K562 (cell line): ENCODE measurements around the gene ST7. TPM values are rescaled to one million over a fixed set of nuclear protein-coding genes. Genes with fewer than 3 reads are reported as not detected.

Source experiments
- CLOCK ChIP-seq: fragments of 250-450 bp; sonication (Bioruptor Pico); IDR thresholded peaks from 2 replicates; pipeline ENCODE4 v1.4.0; 2020; ENCODE audit warnings: mild to moderate bottlenecking, moderate library complexity, borderline replicate concordance
- DEAF1 ChIP-seq: fragments of 450-650 bp; formaldehyde crosslinking; IDR thresholded peaks from 2 replicates; pipeline ENCODE4 v1.4.0; 2020; ENCODE audit warnings: mild to moderate bottlenecking, moderate library complexity
- GATAD2A ChIP-seq: fragments of 450-650 bp; IDR thresholded peaks from 2 replicates; pipeline ENCODE4 v1.6.1; 2017
- IRF1 ChIP-seq: sonication (generic); formaldehyde crosslinking; IDR thresholded peaks from 2 replicates; pipeline ENCODE4 v1.8.0; 2022; ENCODE audit warnings: missing genetic modification reagents, mild to moderate bottlenecking, borderline replicate concordance
- NBN ChIP-seq: fragments of 450-650 bp; IDR thresholded peaks from 2 replicates; pipeline ENCODE4 v1.6.1; 2016; ENCODE audit warnings: low read depth, mild to moderate bottlenecking
- NCOA1 ChIP-seq: fragments of 450-650 bp; IDR thresholded peaks from 2 replicates; pipeline ENCODE4 v1.6.1; 2016; ENCODE audit warnings: low read depth
- NR2C2 ChIP-seq, 2 experiments: fragments of 200-800 bp in 1 of 2; sonication (Bioruptor generic) in 1 of 2; sonication (generic) in 1 of 2; formaldehyde crosslinking in 1 of 2; IDR thresholded peaks; 2 replicates each; pipeline versions ENCODE4 v1.6.1 to v1.8.0; 2016 to 2022; ENCODE audit warnings: mild to moderate bottlenecking in 1 of 2, missing compliant biosample characterization in 1 of 2, missing genetic modification characterization in 1 of 2, missing genetic modification reagents in 1 of 2
- PBX2 ChIP-seq, 2 experiments: IDR thresholded peaks in 1 of 2; conservative IDR thresholded peaks in 1 of 2; 2 replicates each; pipeline ENCODE4 v1.6.1; 2016; ENCODE audit warnings: low read depth in 2 of 2, mild to moderate bottlenecking in 1 of 2, missing compliant biosample characterization in 1 of 2, missing genetic modification characterization in 1 of 2, moderate library complexity in 1 of 2
- STAG1 ChIP-seq: sonication (generic); formaldehyde crosslinking; IDR thresholded peaks from 2 replicates; pipeline ENCODE4 v1.5.0; 2020; ENCODE audit warnings: missing genetic modification reagents, borderline replicate concordance
- TBP ChIP-seq: optimal IDR thresholded peaks from 2 replicates; pipeline ENCODE3; 2011; ENCODE audit warnings: low read depth, low read length, improper control_type of control experiment
- ZBTB34 ChIP-seq: fragments of 250-450 bp; sonication (Bioruptor Pico); IDR thresholded peaks from 2 replicates; pipeline ENCODE4 v1.8.0; 2021; ENCODE audit warnings: mild to moderate bottlenecking, moderate library complexity
- ZFPM2 ChIP-seq: fragments of 250-450 bp; sonication (Bioruptor Pico); IDR thresholded peaks from 2 replicates; pipeline ENCODE4 v1.5.1; 2022; ENCODE audit warnings: mild to moderate bottlenecking
- ZNF561 ChIP-seq: fragments of 450-650 bp; formaldehyde crosslinking; conservative IDR thresholded peaks from 2 replicates; pipeline ENCODE4 v1.4.0; 2020; ENCODE audit warnings: mild to moderate bottlenecking, moderate library complexity
- ZNF780A ChIP-seq: fragments of 250-450 bp; sonication (Bioruptor Pico); IDR thresholded peaks from 2 replicates; pipeline ENCODE4 v1.5.0; 2021; ENCODE audit warnings: mild to moderate bottlenecking
- polyA plus RNA-seq, 8 experiments: library from polyadenylated mRNA; depleted of rRNA in 4 of 8; stranded (reverse) in 5 of 8; unstranded in 3 of 8; fragments of >200 nt; fragmentation: Nextera tagmentation in 2 of 8; fragmentation: Illumina TruSeq in 1 of 8; extraction: Ambion mirVana in 2 of 8; extraction: Trizol in 1 of 8; gene quantifications; 2 replicates each; pipeline versions ENCODE4 v1.2.1 to v1.2.3, GENCODE V29; 2011 to 2014; ENCODE audit warnings: inconsistent platforms in 1 of 8, missing spikeins in 1 of 8
- total RNA-seq, 7 experiments: library from RNA; depleted of rRNA in 6 of 7; stranded (reverse); fragments of >200 nt in 6 of 7; fragmentation: Illumina TruSeq in 2 of 7; extraction: Trizol in 2 of 7; gene quantifications; 2 replicates each; pipeline versions ENCODE4 v1.2.1 to v1.2.3, GENCODE V29; 2011 to 2021; ENCODE audit warnings: low replicate concordance in 1 of 7

ST7 gene
- total and polyA plus RNA-seq, 9 of the 15 experiments (the other 6 are each of a cell fraction or from before 2014, with no cell fraction given): 23.9 to 56.3 (median 36.9) TPM

GRCh38 chr7:116949941-116950801 lies 3.1 kb upstream of the ST7 start (continued):
- TF ChIP-seq TBP: peak; percentile 44
- no peak for TF ChIP-seq STAG1 (CRISPR knock-in tag)
- TF ChIP-seq NCOA1: peak; percentile 93
- TF ChIP-seq ZNF780A (CRISPR knock-in tag): no peak
- TF ChIP-seq IRF1 (CRISPR knock-in tag): no peak
- no peak for TF ChIP-seq PBX2 (CRISPR knock-in tag; IDR thresholded peaks at IDR 0.05; ENCODE audit: low read depth)
- TF ChIP-seq PBX2 (tag; conservative IDR thresholded peaks at IDR 0.05; ENCODE audit: low read depth): peak; percentile 86
- no peak; the same call in 1 of the 2 replicates for TF ChIP-seq ZBTB34
- TF ChIP-seq CLOCK (CRISPR knock-in tag): no peak
- 0 out of 2 replicates have a peak, but pooled peaks have one; percentile 69 for TF ChIP-seq ZFPM2 (CRISPR knock-in tag)
- TF ChIP-seq GATAD2A: peak; percentile 100
- peak; percentile 99 for TF ChIP-seq NBN
- TF ChIP-seq DEAF1 (CRISPR knock-in tag): no peak
- TF ChIP-seq ZNF561 (CRISPR knock-in tag): no peak
- no peak for TF ChIP-seq NR2C2 (CRISPR knock-in tag; IDR thresholded peaks at IDR 0.05)
- TF ChIP-seq NR2C2 (tag; IDR thresholded peaks at IDR 0.05): no peak; the same call in 1 of the 2 replicates
